H1 (cell line): ENCODE results near the gene TIA1. TPM values are rescaled to one million over a fixed set of nuclear protein-coding genes. Genes with fewer than 3 reads are reported as not detected.
"Not testable (repeated sequence)": the region's sequence is repeated elsewhere in the genome, so short reads cannot be mapped to it uniquely, and the experiment has no call there.

Experiments used
- CTCF ChIA-PET: fragments of 300-600 bp; sonication (Branson Sonifier 250); formaldehyde crosslinking; loops from one replicate; lab custom pipeline; 2021; ENCODE audit not compliant: partially characterized antibody; lab: Charles Lee
- POLR2A ChIA-PET: fragments of 300-600 bp; sonication (Branson Sonifier 250); formaldehyde crosslinking; loops from one replicate; lab custom pipeline; 2021; ENCODE audit warnings: inconsistent platforms; ENCODE audit not compliant: partially characterized antibody; lab: Charles Lee
- DNase-seq, 2 experiments: peaks; one replicate each; pipeline versions ENCODE4 v3.0.0 to v3.0.0-alpha.2; 2010 to 2022; ENCODE audit warnings: low spot score in 2 of 2, low read depth in 1 of 2, mixed read lengths in 1 of 2
- FAIRE-seq: peaks from 2 replicates; lab custom pipeline; 2011; peaks lifted over from hg19 to GRCh38; lab: Jason Lieb, UNC
- H2AFZ ChIP-seq: 2 replicates; pipeline ENCODE4 v1.8.1; 2012; ENCODE audit warnings: low read length, inconsistent platforms
- H2AK5ac ChIP-seq: 2 replicates; pipeline ENCODE4 v1.6.1; 2013; ENCODE audit warnings: low read depth, low read length
- H2BK120ac ChIP-seq: replicated peaks from 2 replicates; pipeline ENCODE3; 2013; ENCODE audit warnings: low read depth, low read length, inconsistent platforms
- H2BK12ac ChIP-seq: 2 replicates; pipeline ENCODE4 v1.6.1; 2013; ENCODE audit warnings: low read depth, low read length
- H2BK15ac ChIP-seq: 2 replicates; pipeline ENCODE4 v1.6.1; 2013; ENCODE audit warnings: low read length
- H2BK20ac ChIP-seq: 2 replicates; pipeline ENCODE4 v1.6.1; 2013; ENCODE audit warnings: low read length
- H2BK5ac ChIP-seq: 2 replicates; pipeline ENCODE4 v1.6.1; 2013; ENCODE audit warnings: low read depth, low read length
- H3K14ac ChIP-seq: 2 replicates; pipeline ENCODE4 v1.6.1; 2013; ENCODE audit warnings: inconsistent platforms; ENCODE audit not compliant: insufficient read length
- H3K18ac ChIP-seq: 2 replicates; pipeline ENCODE4 v1.6.1; 2013; ENCODE audit warnings: low read length; ENCODE audit errors: extremely low read depth
- H3K23ac ChIP-seq: 2 replicates; pipeline ENCODE4 v1.6.1; 2013; ENCODE audit warnings: inconsistent platforms; ENCODE audit not compliant: insufficient read length
- H3K23me2 ChIP-seq: 2 replicates; pipeline ENCODE4 v1.6.1; 2013; ENCODE audit warnings: low read depth, low read length
- H3K27ac ChIP-seq: 2 replicates; pipeline ENCODE4 v1.6.1; 2011; ENCODE audit warnings: low read depth, low read length, inconsistent platforms
- H3K27me3 ChIP-seq, 4 experiments: replicated peaks in 1 of 4; 1 replicate in 1 of 4; 2 replicates in 3 of 4; pipeline versions ENCODE4 v1.6.1 to v1.8.1; 2011 to 2013; ENCODE audit warnings: low read length in 3 of 4, mild to moderate bottlenecking in 3 of 4, inconsistent platforms in 2 of 4, mixed read lengths in 2 of 4, moderate library complexity in 1 of 4; ENCODE audit not compliant: control insufficient read depth in 3 of 4, insufficient read depth in 3 of 4; ENCODE audit errors: extremely low read depth in 1 of 4
- H3K36me3 ChIP-seq, 4 experiments: 2 replicates each; pipeline versions ENCODE4 v1.6.1 to v1.8.1; 2011 to 2013; ENCODE audit warnings: mild to moderate bottlenecking in 4 of 4, low read length in 3 of 4, moderate library complexity in 2 of 4, control low read depth in 1 of 4, inconsistent platforms in 1 of 4; ENCODE audit not compliant: insufficient read depth in 4 of 4, control insufficient read depth in 2 of 4
- H3K4ac ChIP-seq: replicated peaks from 2 replicates; pipeline ENCODE3; 2013; ENCODE audit warnings: low read length, low read depth, mixed read lengths, inconsistent platforms; ENCODE audit not compliant: insufficient read length
- H3K4me1 ChIP-seq, 4 experiments: replicated peaks in 1 of 4; 1 replicate in 1 of 4; 2 replicates in 3 of 4; pipeline versions ENCODE4 v1.6.1 to v1.8.1; 2011 to 2013; ENCODE audit warnings: low read length in 3 of 4, inconsistent platforms in 2 of 4, mixed read lengths in 1 of 4; ENCODE audit not compliant: insufficient read depth in 4 of 4, control insufficient read depth in 3 of 4
- H3K4me2 ChIP-seq, 2 experiments: 2 replicates each; pipeline versions ENCODE4 v1.6.1 to v1.8.1; 2011 to 2013; ENCODE audit warnings: low read depth in 2 of 2, low read length in 2 of 2, control low read depth in 1 of 2, inconsistent platforms in 1 of 2, mild to moderate bottlenecking in 1 of 2; ENCODE audit not compliant: insufficient read depth in 1 of 2
- H3K4me3 ChIP-seq, 4 experiments: fragments of 200-600, 300-600 bp in 1 of 4; sonication (generic), shearing (Covaris generic), sonication (Bioruptor Twin) in 1 of 4; 2 replicates each; pipeline versions ENCODE4 v1.5.1 to v1.8.1; 2011 to 2016; ENCODE audit warnings: low read length in 4 of 4, low read depth in 3 of 4, control low read depth in 2 of 4, inconsistent platforms in 2 of 4, mild to moderate bottlenecking in 2 of 4, mixed read lengths in 1 of 4, moderate library complexity in 1 of 4; ENCODE audit not compliant: insufficient read depth in 2 of 4; ENCODE audit errors: extremely low read depth in 1 of 4
- H3K56ac ChIP-seq: replicated peaks from 2 replicates; pipeline ENCODE3; 2013; ENCODE audit warnings: low read depth, mild to moderate bottlenecking, mixed read lengths, low read length, inconsistent platforms; ENCODE audit not compliant: insufficient read length
- H3K79me1 ChIP-seq: 2 replicates; pipeline ENCODE4 v1.6.1; 2013; ENCODE audit warnings: low read depth, low read length, control low read depth
- H3K79me2 ChIP-seq, 2 experiments: 2 replicates each; pipeline versions ENCODE4 v1.6.1 to v1.8.1; 2012 to 2013; ENCODE audit warnings: low read length in 2 of 2, mild to moderate bottlenecking in 2 of 2, inconsistent platforms in 1 of 2; ENCODE audit not compliant: insufficient read depth in 2 of 2, control insufficient read depth in 1 of 2
- H3K9ac ChIP-seq, 4 experiments: replicated peaks in 1 of 4; 1 replicate in 1 of 4; 2 replicates in 3 of 4; pipeline versions ENCODE4 v1.6.1 to v1.8.1; 2011 to 2013; ENCODE audit warnings: low read depth in 3 of 4, low read length in 3 of 4, control low read depth in 2 of 4, mild to moderate bottlenecking in 2 of 4, moderate library complexity in 2 of 4, inconsistent platforms in 1 of 4; ENCODE audit errors: extremely low read depth in 1 of 4
- H3K9me3 ChIP-seq, 2 experiments: 2 replicates each; pipeline versions ENCODE4 v1.6.1 to v1.8.1; 2012 to 2013; ENCODE audit warnings: mild to moderate bottlenecking in 2 of 2, moderate library complexity in 2 of 2, control low read depth in 1 of 2, inconsistent platforms in 1 of 2, low read depth in 1 of 2, low read length in 1 of 2, mixed read lengths in 1 of 2; ENCODE audit not compliant: insufficient read depth in 2 of 2
- H4K20me1 ChIP-seq, 2 experiments: replicated peaks in 1 of 2; 2 replicates each; pipeline versions ENCODE3 to v1.8.1; 2011 to 2013; ENCODE audit warnings: inconsistent platforms in 2 of 2, low read length in 2 of 2, mild to moderate bottlenecking in 1 of 2; ENCODE audit not compliant: insufficient read depth in 2 of 2, control insufficient read depth in 1 of 2
- H4K5ac ChIP-seq: 2 replicates; pipeline ENCODE4 v1.6.1; 2013; ENCODE audit warnings: low read length, low read depth, mixed read lengths, inconsistent platforms; ENCODE audit not compliant: insufficient read length
- H4K8ac ChIP-seq: 2 replicates; pipeline ENCODE4 v1.8.0; 2013; ENCODE audit warnings: mild to moderate bottlenecking, moderate library complexity, low read length, inconsistent platforms; ENCODE audit not compliant: insufficient read depth; ENCODE audit errors: extremely low read depth
- H4K91ac ChIP-seq: replicated peaks from 2 replicates; pipeline ENCODE3; 2013; ENCODE audit warnings: low read length, mixed read lengths, inconsistent platforms; ENCODE audit not compliant: insufficient read length
- WGBS, 2 experiments: shearing (Covaris generic) in 1 of 2; methylation state at CpG; one replicate each; pipeline versions ENCODE4 v1.1.6 to v1.1.7; 2013 to 2015; ENCODE audit warnings: low lambda C conversion rate in 2 of 2, mixed read lengths in 2 of 2, inconsistent platforms in 1 of 2, low coverage in 1 of 2, missing lambda C conversion rate in 1 of 2; ENCODE audit not compliant: insufficient replicate concordance in 2 of 2, insufficient coverage in 1 of 2, insufficient read length in 1 of 2; ENCODE audit errors: extremely low coverage in 1 of 2, missing lambda C conversion rate in 1 of 2; 5-methylcytosine and 5-hydroxymethylcytosine counted together
- polyA plus RNA-seq, 7 experiments: library from polyadenylated mRNA; depleted of rRNA in 3 of 7; stranded (reverse) in 5 of 7; unstranded in 2 of 7; fragments of >200 nt in 5 of 7; fragments of 200-250 nt in 2 of 7; gene quantifications; 1 replicate in 5 of 7; 2 replicates in 1 of 7; 4 replicates in 1 of 7; pipeline versions ENCODE4 v1.2.1 to v1.2.3, GENCODE V29; 2011 to 2013; ENCODE audit warnings: missing spikeins in 2 of 7, mixed read lengths in 2 of 7
- total RNA-seq: library from RNA; stranded (reverse); fragmentation: NEBNext Ultra II Directional; extraction: Animal tissue kit (Norgen Biotek cat#: 25700); gene quantifications from 2 replicates; pipeline ENCODE4 v1.2.1, GENCODE V29; 2021

TIA1 gene
- total and polyA plus RNA-seq, 2 of the 8 experiments (the other 6 are each of a cell fraction or from before 2014, with no cell fraction given), result 58.6 to 181 TPM

GRCh38 chr2:70223305-70223704 is 25.1 kb downstream of the TIA1 start:
- H3K56ac ChIP-seq, H3K4me1 ChIP-seq, H4K5ac ChIP-seq, H3K79me2 ChIP-seq, H3K9me3 ChIP-seq, H3K27ac ChIP-seq, H3K27me3 ChIP-seq, FAIRE-seq, H3K4me2 ChIP-seq, H2BK12ac ChIP-seq, H2BK120ac ChIP-seq, H3K4ac ChIP-seq, H4K20me1 ChIP-seq, H3K18ac ChIP-seq, DNase-seq, H4K8ac ChIP-seq, H3K23me2 ChIP-seq, H2AK5ac ChIP-seq, H2BK5ac ChIP-seq, H3K4me3 ChIP-seq, H3K9ac ChIP-seq, H2BK15ac ChIP-seq, H2BK20ac ChIP-seq, H3K14ac ChIP-seq, H3K79me1 ChIP-seq, H2AFZ ChIP-seq, H4K91ac ChIP-seq, H3K23ac ChIP-seq: not testable (repeated sequence)
- H3K36me3 ChIP-seq, result peaks cover 29 to 98% (median 66%) of the 10 kb centered on the region in 4 experiments
- 93% methylated on average over 3 of the region's 3 CpGs; no CpG with 5 or more reads in 1 of the 2 experiments for WGBS, 2 experiments
- CTCF ChIA-PET, result interaction anchor here (0.5 to 2.2 kb wide), 2 partner anchors 13 to 853 kb away, joined by 3 to 6 read pairs; no protein-coding TSS in a partner anchor
- POLR2A ChIA-PET, result interaction anchor here (0.6 to 1.7 kb wide), 5 partner anchors 15 to 54 kb away, joined by 3 to 6 read pairs (median 3); no protein-coding TSS in a partner anchor
